GM12878 (cell line): ENCODE data around the gene AGBL1.

Source experiments
- EZH2 ChIP-seq: IDR thresholded peaks from 2 replicates; pipeline ENCODE4 v1.6.1; 2012; ENCODE audit warnings: low read depth, mild to moderate bottlenecking, control low read depth, inconsistent platforms, low read length, borderline replicate concordance; ENCODE audit not compliant: control insufficient read depth
- MXI1 ChIP-seq: fragments of 150-350 bp; IDR thresholded peaks from 2 replicates; pipeline ENCODE4 v1.6.1; 2011; ENCODE audit warnings: low read depth, mild to moderate bottlenecking, inconsistent platforms, low read length, improper control_type of control experiment
- PML ChIP-seq: IDR thresholded peaks from 2 replicates; pipeline ENCODE4 v1.6.1; 2012; ENCODE audit warnings: low read length, inconsistent platforms
- POLR2AphosphoS5 ChIP-seq: IDR thresholded peaks from 2 replicates; pipeline ENCODE4 v1.6.1; 2011; ENCODE audit warnings: mild to moderate bottlenecking, low read length, inconsistent platforms
- RAD21 ChIP-seq: IDR thresholded peaks from 2 replicates; pipeline ENCODE4 v1.6.1; 2011; ENCODE audit warnings: mild to moderate bottlenecking, low read depth, low read length, moderate library complexity; ENCODE audit not compliant: insufficient read depth
- RB1 ChIP-seq: fragments of 450-650 bp; formaldehyde crosslinking; IDR thresholded peaks from 2 replicates; pipeline ENCODE4 v1.6.1; 2017; ENCODE audit warnings: mild to moderate bottlenecking, borderline replicate concordance
- SREBF1 ChIP-seq: IDR thresholded peaks from 2 replicates; pipeline ENCODE4 v1.6.1; 2012; ENCODE audit warnings: mild to moderate bottlenecking, low read length
- STAT1 ChIP-seq: fragments of 450-650 bp; conservative IDR thresholded peaks from 2 replicates; pipeline ENCODE4 v1.6.1; 2014; ENCODE audit warnings: antibody characterized with exemption, mild to moderate bottlenecking
- TCF7 ChIP-seq: IDR thresholded peaks from 2 replicates; pipeline ENCODE4 v1.6.1; 2014; ENCODE audit warnings: antibody characterized with exemption, borderline replicate concordance
- TF ChIP-seq, protein P1 (sequence below), 3 experiments: IDR thresholded peaks in 2 of 3; conservative IDR thresholded peaks in 1 of 3; 2 replicates each; pipeline ENCODE4 v1.5.1; 2011; ENCODE audit warnings: low read depth in 3 of 3, low read length in 3 of 3, mild to moderate bottlenecking in 3 of 3, control low read depth in 2 of 3, moderate library complexity in 2 of 3, inconsistent platforms in 1 of 3, mixed read lengths in 1 of 3; ENCODE audit not compliant: control insufficient read depth in 2 of 3, insufficient read depth in 1 of 3; ENCODE audit errors: extremely low read depth in 1 of 3
- TF ChIP-seq, protein P2 (sequence below): fragments of 450-650 bp; IDR thresholded peaks from 2 replicates; pipeline ENCODE4 v1.6.1; 2017; ENCODE audit warnings: low read depth, mild to moderate bottlenecking, moderate library complexity
- TF ChIP-seq, protein P3 (sequence below): fragments of 450-650 bp; IDR thresholded peaks from 2 replicates; pipeline ENCODE4 v1.6.1; 2017; ENCODE audit warnings: borderline replicate concordance
- TF ChIP-seq, protein P4 (sequence below): fragments of 150-350 bp; IDR thresholded peaks from 2 replicates; pipeline ENCODE4 v1.6.1; 2016; ENCODE audit warnings: low read depth, low read length

DNA sequence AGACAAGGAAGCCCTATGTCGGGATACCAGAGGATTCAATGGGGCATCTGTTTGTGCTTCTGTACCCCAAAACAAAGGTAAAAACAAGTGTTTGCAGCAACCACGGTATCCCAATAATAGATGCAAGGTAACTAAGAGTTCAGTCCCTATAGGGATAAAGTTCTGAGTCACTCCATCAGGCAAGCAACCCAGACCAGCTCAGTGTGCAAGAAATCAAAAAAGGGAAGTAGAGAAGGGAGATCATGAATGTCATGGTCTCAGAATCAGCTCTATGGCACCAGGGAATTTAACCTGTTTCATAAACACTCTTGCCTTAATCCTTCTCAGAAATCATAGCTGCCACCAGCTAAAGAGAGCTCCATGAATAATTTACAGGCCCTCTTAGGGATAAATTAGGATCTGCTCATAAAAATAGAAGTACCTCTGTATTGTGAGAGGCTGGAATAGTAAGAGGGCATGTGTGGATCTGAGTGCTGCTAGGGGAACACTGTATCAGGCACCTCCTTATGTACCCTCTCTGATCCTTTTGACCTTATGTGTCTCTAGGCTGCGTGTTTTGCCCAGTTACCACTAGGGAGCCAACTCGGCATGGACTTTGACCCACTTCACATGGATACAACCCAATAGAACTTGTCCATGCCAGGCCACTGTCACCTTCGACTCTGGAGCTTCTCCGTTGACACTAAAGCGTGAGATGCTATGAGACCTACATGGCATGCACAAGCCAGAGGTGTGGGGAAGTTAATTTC, 754.6 kb downstream of the AGBL1 start:
- TF ChIP-seq MXI1: no peak
- TF ChIP-seq RAD21: no peak
- no peak for TF ChIP-seq RB1
- no peak for TF ChIP-seq SREBF1
- TF ChIP-seq, protein P1, sequence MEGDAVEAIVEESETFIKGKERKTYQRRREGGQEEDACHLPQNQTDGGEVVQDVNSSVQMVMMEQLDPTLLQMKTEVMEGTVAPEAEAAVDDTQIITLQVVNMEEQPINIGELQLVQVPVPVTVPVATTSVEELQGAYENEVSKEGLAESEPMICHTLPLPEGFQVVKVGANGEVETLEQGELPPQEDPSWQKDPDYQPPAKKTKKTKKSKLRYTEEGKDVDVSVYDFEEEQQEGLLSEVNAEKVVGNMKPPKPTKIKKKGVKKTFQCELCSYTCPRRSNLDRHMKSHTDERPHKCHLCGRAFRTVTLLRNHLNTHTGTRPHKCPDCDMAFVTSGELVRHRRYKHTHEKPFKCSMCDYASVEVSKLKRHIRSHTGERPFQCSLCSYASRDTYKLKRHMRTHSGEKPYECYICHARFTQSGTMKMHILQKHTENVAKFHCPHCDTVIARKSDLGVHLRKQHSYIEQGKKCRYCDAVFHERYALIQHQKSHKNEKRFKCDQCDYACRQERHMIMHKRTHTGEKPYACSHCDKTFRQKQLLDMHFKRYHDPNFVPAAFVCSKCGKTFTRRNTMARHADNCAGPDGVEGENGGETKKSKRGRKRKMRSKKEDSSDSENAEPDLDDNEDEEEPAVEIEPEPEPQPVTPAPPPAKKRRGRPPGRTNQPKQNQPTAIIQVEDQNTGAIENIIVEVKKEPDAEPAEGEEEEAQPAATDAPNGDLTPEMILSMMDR (IDR thresholded peaks at IDR 0.05 in 2 of 3, conservative IDR thresholded peaks at IDR 0.05 in 1 of 3; ENCODE audit: control insufficient read depth in 2 of 3, extremely low read depth in 1 of 3, insufficient read depth in 1 of 3, low read depth in 3 of 3, low read length in 3 of 3): no peak
- no peak for TF ChIP-seq EZH2
- TF ChIP-seq, protein P2, sequence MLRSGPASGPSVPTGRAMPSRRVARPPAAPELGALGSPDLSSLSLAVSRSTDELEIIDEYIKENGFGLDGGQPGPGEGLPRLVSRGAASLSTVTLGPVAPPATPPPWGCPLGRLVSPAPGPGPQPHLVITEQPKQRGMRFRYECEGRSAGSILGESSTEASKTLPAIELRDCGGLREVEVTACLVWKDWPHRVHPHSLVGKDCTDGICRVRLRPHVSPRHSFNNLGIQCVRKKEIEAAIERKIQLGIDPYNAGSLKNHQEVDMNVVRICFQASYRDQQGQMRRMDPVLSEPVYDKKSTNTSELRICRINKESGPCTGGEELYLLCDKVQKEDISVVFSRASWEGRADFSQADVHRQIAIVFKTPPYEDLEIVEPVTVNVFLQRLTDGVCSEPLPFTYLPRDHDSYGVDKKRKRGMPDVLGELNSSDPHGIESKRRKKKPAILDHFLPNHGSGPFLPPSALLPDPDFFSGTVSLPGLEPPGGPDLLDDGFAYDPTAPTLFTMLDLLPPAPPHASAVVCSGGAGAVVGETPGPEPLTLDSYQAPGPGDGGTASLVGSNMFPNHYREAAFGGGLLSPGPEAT: no peak
- TF ChIP-seq, protein P3, sequence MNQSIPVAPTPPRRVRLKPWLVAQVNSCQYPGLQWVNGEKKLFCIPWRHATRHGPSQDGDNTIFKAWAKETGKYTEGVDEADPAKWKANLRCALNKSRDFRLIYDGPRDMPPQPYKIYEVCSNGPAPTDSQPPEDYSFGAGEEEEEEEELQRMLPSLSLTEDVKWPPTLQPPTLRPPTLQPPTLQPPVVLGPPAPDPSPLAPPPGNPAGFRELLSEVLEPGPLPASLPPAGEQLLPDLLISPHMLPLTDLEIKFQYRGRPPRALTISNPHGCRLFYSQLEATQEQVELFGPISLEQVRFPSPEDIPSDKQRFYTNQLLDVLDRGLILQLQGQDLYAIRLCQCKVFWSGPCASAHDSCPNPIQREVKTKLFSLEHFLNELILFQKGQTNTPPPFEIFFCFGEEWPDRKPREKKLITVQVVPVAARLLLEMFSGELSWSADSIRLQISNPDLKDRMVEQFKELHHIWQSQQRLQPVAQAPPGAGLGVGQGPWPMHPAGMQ: no peak
- TF ChIP-seq, protein P4, sequence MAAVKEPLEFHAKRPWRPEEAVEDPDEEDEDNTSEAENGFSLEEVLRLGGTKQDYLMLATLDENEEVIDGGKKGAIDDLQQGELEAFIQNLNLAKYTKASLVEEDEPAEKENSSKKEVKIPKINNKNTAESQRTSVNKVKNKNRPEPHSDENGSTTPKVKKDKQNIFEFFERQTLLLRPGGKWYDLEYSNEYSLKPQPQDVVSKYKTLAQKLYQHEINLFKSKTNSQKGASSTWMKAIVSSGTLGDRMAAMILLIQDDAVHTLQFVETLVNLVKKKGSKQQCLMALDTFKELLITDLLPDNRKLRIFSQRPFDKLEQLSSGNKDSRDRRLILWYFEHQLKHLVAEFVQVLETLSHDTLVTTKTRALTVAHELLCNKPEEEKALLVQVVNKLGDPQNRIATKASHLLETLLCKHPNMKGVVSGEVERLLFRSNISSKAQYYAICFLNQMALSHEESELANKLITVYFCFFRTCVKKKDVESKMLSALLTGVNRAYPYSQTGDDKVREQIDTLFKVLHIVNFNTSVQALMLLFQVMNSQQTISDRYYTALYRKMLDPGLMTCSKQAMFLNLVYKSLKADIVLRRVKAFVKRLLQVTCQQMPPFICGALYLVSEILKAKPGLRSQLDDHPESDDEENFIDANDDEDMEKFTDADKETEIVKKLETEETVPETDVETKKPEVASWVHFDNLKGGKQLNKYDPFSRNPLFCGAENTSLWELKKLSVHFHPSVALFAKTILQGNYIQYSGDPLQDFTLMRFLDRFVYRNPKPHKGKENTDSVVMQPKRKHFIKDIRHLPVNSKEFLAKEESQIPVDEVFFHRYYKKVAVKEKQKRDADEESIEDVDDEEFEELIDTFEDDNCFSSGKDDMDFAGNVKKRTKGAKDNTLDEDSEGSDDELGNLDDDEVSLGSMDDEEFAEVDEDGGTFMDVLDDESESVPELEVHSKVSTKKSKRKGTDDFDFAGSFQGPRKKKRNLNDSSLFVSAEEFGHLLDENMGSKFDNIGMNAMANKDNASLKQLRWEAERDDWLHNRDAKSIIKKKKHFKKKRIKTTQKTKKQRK: no peak
- TF ChIP-seq POLR2AphosphoS5: no peak
- no peak for TF ChIP-seq TCF7
- TF ChIP-seq STAT1: no peak
- no peak for TF ChIP-seq PML
